Putamen (tissue), 1 donor: ENCODE measurements around the gene LATS2.
"Not testable (repeated sequence)": the region's sequence is repeated elsewhere in the genome, so short reads cannot be mapped to it uniquely, and the experiment has no call there.

Experiments used
- DNase-seq: peaks from one replicate; pipeline ENCODE4 v3.0.0-alpha.2; 2016; ENCODE audit warnings: low spot score

LATS2 gene

DNA sequence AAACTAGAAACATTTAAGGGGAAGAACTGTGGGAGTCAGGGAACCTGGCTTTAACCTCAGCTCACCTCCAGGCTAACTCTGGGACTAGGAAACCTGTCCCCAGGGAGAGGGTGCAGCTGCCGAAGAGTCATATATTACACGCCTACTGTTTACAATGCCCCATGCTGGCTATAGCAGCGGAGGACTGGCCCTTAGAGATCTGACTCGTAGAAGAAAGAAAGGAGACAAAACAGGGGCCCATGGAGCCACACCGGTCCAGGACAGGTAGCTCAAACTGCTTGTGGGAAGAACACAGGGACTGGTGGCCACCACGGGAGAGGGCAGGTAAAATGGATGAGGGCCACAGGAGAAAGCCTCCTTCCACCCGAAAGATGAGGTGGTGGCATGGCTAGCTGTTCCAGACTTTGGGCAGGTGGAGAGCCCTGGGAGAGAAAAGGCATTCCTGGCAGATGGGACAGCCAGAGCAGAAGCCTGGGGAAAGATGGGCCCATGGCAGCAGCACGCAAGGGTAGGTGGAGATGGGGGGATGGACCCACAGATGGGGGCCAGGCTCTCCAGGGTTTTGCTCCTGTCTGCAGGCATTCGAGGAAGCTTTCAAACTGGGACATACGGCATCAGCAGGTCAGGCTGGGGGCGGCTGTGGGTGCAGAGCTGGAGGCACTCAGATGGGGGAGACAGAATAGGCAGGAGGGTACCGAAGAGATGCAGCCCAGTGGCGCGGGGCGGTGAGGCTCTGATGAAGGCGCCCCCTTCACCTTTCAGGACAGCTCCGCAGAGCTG lies 69.5 kb downstream of the LATS2 start:
- no peak for DNase-seq

- no peak for DNase-seq
These were observed 70.4 kb downstream of the LATS2 start for GRCh38 chr13:20990910-20991525.

DNA sequence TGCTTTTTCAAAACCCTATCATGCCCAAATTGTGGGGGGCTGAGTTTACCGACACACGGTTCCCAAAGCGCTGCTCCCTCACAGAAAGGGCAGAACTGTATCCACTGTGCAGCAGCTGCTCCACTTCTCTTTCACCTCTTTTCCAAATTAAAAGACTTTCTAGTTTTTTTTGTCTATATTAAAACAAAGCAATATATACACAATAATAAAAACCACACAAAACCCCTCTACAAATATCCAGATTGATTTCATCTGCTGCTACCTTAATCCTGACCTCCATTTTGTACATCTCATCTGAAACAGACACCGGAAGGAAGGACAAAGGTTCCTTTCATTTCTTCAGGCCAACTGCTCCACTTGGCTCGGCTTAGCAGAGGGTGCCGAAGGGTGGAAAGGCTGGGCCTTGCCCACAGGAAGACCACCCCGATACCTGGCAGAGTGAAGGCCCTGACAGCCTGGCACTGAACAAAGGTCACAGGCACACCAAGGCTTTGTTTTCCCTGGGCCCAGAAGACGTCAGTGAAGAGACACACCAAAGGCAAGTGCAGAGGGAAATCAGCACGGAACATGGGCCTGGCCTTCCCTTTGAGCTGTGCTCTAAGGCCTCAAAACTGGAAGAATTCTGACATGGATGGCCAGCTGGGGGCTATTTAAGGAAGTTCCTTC lies 71.6 kb downstream of the LATS2 start:
- no peak for DNase-seq

DNA sequence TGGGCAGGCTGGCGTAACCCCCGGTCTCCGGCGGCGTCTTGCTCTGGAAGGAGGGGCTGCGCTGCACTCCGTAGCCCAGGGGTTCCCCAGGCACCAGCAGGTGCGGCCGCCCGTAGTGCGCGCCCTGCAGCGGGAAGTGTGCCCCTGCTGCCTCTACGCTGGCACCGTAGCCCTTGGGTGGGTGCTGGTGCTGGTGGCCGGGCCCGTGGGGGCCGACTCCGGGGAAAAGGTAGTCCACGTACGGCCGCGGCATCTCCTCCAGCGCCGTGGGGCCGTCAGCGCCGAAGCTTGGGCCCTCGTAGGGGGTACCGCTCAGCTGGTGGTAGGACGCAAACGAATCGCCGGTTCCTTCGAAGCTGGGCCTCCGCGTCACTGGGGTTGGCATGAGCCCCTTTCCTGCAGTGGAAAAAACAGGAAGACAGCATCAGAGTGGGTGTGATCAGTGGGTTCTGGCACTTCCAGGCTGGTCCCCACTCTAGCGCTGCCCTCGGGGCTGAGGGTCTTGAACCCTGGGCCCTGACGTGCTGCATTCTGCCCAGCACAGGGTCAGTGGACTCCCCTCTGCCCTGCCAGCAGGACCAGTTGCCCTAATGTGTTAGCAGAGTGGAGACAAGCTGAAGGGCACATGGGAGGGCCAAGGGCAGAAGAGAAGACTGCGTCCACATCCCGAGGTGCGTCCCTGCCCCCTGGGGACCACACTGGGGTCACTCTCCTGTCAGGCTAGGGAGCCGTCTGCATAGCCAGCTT lies 72.3 kb downstream of the LATS2 start:
- no peak for DNase-seq

DNA sequence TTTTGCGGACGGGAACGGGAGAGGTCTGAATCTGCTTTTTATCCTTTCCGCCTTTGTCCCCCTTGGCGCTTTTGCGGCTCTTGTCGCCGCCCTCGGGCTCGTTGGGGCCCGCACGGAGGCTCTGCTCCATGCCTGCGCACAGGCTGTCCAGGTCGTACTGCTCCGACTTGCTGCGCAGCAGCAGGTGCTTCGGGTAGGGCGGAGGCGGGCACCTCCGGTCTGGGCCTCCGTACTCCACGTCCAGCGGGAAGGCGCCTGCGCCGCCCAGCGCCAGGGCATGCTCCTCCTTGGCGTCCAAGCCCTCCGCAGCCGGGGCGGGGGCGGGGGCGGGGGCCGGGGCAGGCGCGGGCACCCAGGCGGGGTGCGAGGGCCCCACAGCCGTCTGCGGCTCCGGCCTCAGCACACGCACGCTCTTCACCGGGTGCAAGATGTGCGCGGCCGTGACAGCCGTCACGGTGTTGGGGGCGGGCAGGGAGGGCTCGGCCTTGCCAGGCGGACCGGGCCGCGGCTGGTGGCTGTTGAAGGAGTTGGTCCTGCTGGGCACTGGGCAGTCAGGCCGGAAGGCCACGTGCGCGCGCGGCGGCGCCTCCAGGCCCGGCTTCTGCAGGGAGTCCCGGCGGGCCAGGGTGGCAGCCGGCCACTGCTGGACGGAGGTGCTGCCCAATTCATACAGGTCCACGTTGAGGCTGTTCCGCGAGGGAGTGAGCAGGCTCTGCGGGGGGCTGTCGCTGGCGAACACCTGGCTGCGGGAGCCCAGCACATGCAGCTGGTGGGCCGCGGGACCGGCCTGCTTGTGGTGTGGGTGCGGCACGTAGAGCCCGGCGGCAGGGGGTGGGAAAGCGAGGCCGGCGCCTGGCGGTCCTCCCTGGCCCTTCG lies 73.1 kb downstream of the LATS2 start:
- no peak for DNase-seq

GRCh38 chr13:20987599-20987998 lies 73.8 kb downstream of the LATS2 start:
- no peak for DNase-seq

DNA sequence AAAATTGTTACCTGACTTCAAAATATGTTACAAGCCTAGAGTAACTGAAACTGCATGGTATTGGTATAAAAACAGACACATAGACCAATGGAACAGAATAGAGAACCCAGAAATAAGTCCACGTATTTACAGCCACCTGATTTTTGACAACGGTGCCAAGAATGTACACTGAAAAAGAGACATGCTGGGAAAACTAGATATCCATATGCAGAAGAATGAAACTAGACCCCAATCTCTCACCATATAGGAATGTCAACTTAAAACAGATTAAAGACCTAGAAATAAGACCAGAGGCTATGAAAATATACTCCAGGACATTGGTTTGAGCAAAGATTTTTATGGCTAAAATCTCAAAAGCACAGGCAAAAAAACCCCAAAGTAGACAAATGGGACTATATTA lies 76.5 kb downstream of the LATS2 start:
- no peak for DNase-seq

DNA sequence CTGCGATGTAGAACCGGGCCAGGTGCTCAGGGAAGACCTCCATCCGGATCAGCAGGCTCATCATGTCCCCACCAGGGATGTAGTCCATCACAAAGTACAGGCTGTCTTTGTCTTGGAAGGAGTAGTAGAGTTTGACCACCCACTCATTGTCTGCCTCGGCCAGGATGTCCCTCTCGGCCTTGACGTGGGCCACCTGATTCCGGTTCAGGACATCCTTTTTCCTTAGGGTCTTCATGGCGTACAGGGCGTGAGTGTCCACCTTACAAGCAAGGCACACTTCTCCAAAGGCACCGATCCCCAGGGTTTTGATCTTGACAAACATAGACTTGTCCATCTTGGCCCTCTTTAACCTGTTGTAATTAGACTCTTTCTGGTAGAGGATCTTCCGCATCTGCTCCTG lies 78.0 kb downstream of the LATS2 start:
- DNase-seq: no peak

- DNase-seq: no peak
These were observed 79.9 kb downstream of the LATS2 start for GRCh38 chr13:20981370-20982095.

GRCh38 chr13:20980899-20981298 lies 80.5 kb downstream of the LATS2 start:
- no peak for DNase-seq

DNA sequence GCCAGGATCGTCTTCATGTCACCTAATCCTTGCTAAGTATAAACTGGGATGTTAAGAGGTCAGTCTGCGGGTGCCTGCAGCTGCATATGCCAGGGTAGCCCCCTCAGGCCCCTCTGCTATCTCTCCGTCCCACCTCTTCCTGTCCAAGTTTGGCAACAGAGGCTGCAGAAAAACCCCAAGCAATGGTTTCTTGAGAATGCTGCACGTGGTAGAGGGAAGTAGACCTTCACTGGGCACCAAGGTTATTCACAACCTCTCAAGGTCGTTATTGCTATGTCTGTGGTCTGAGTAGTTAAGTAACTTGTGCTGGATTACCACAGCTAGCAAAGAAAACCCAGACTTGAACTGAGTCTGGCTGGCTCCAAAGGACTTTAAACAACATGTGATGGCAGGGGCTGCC lies 81.0 kb downstream of the LATS2 start:
- no peak for DNase-seq

GRCh38 chr13:20977394-20977793 lies 84.0 kb downstream of the LATS2 start:
- DNase-seq: no peak

DNA sequence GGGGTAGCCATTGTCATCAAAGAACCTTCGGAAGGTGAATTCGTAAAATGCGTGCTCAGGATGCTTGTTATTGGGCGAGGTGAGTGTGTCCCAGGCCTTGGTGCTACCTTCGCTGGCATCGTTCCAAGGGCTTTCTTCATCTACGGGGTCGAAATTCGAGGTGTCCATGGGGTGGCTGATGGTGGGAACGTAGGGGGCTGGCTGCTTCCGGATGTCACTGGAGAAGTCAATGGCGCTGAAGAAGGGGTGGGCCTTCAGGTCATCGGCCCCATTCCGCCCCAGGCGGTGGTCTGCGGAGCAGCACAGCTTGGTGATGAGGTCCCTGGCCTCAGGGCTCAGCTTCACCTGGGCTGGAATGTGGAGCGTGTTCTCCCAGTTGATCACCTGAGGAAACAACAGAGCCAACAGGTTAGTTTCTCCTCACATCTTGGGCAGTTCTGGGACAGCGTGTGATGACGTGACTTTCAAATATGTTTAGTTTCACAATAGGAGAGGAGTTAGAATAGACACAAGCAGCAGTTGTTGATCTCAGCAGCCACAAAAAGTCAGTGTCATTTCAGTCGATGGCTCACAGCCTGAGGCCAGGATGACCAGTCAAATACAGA lies 86.3 kb downstream of the LATS2 start:
- DNase-seq: no peak

DNA sequence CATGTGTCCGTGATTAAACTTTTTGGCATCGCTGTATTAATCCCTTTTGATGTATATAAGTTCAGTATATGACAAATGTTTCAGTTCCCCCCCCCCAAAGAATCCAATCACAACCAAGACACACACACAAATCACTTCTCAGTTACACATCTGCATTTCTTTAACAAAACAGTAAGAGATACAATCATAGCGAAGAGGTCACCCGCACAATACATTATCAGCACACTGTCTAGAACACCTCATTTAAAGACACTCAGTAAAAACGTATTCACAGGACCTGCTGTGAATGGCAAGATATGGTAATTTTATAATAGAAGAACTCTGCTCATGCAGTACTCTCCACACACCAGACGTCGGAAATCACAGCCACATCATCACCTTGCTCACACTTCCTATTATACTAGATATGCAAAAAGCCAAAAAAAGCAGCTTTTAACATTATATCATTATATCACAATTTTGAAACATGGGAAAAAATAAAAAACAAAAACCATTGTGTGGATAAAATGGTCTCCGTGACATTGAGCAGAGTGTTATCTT lies 87.4 kb downstream of the LATS2 start:
- DNase-seq: no peak

DNA sequence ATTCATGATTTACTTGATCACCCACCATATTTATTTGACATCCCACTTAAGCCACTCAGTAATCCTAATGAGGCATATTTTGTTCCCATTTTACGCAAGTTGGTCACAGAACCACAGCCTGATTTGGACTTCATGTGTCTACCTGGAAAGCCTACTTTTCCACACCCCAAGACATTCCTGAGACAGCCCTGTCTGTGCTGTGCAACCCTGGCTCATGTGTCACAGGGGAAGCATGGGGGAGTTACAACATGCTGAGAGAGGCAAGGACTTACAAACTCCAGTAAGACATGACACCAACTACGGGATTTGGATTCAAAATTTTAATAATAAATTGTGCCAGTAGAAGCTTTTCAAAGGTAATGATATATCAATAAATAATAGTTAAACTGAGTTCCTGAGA lies 88.7 kb downstream of the LATS2 start:
- DNase-seq: no peak

DNA sequence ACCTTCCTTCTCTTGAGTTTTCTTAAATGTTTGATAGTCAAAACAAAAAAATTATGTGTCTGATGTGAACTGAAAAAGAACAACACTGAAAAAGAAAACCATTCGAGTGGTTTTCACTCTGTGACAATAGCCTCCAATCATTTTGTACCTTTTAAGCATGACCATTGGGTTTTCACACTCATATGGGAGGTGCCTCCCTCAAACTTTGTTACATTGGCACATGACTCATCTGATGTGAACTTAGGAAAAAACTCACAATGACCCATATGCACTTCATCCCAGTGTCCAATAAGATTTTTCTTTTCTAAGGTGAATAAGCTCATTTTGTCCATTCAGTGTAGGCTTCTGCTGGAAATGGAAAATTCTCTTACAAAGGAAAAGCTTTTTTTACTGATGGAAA lies 92.2 kb downstream of the LATS2 start:
- no peak for DNase-seq

- DNase-seq: no peak
These were observed 92.6 kb downstream of the LATS2 start for GRCh38 chr13:20968745-20969144.

DNA sequence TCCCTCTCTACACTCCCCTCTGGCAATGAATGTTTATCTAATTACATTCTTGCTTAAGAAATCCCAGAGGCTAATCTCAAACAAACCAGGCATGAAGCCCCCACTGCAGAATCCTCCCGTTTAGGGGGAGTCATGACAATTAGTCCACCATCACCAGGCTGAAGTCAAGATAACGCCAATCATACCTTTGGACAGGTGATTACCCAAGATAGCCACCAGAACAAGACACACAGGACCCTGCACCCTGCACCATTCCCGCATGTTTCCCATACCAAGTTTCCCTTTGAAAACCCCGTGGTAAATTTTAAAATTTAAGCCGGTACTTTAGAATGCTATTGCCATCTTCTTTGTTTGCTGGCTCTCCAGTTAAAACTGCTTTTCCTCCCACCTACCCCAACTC lies 94.0 kb downstream of the LATS2 start:
- no peak for DNase-seq

DNA sequence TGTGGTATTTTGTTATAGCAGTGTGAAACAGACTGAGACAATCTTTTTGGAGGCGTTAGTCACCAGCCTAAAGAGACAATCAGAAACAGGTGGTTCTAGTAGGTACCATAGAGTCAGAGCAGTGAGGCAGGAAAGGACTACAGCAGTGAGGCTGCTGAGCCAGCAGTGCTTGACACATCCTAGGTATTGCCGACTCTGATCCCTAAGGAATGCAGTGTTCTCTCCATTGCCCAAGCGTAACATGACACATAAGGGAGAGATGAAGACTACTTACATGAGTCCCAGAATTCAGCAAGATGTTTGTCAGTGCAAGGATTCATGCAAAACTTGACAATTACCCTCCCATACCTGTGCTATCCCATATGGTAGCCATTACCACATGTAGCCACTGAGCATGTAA lies 96.5 kb downstream of the LATS2 start:
- no peak for DNase-seq

DNA sequence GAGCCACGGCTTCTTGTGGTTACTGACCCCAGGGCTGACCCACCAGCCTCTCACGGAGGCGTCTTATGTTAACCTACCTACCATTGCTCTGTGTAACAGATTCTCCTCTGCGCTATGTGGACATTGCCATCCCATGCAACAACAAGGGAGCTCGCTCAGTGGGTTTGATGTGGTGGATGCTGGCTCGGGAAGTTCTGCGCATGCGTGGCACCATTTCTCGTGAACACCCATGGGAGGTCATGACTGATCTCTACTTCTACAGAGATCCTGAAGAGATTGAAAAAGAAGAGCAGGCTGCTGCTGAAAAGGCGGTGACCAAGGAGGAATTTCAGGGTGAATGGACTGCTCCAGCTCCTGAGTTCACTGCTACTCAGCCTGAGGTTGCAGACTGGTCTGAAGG lies 99.7 kb downstream of the LATS2 start:
- not testable (repeated sequence) for DNase-seq
